NCI-H2171 treated with DMSO at 0.1 percent for 48 hours (cell line): Measurements from ENCODE around the gene TSPAN15.
"Not testable (repeated sequence)": the region's sequence is repeated elsewhere in the genome, so short reads cannot be mapped to it uniquely, and the experiment has no call there.

Experiments used
- DNase-seq: peaks from one replicate; lab custom pipeline; 2025; lab: John Stamatoyannopoulos, UW

The TSPAN15 gene

GRCh38 chr10:69446650-69447151 lies 4.6 kb upstream of the TSPAN15 start:
- DNase-seq: no peak

DNA sequence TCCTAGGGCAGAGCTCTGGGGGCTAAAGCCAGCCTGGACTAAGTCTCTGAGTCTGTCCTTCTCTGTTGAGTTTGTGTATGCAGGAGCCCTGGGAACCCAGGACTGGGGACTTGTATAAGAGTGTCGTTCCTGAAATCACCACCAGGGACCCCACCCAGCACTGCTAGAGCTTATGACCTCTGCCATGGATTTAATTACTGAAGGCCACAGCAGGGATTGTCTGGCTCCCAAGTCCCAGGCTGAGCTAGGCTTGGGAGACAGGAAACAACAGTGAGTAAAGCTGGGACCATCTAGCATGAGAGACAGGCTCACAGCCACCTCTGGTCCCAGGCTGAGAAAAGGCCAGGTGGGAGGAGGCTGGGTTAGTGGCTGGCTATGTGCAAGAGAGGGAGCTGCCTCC lies 1.4 kb upstream of the TSPAN15 start:
- no peak for DNase-seq

DNA sequence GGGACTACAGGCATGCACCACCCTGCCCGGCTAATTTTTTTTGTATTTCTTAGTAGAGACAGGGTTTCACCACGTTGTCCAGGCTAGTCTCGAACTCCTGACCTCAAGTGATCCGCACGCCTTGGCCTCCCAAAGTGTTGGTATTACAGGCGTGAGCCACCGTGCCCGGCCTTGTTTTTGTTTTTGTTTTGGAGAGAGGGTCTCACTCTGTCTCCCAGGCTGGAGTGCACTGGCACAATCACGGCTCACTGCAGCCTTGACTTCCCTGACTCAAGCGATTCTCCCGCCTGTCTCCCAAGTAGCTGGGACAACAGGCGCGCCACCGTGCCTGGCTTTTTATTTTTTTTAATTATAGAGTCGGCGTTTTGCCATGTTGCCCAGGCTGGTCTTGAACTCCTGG lies 870 bp upstream of the TSPAN15 start:
- DNase-seq: not testable (repeated sequence)

GRCh38 chr10:69451784-69452251 lies 553 bp downstream of the TSPAN15 start:
- DNase-seq: peak; percentile 3

- no peak for DNase-seq
Measured at GRCh38 chr10:69452676-69453415, 1.6 kb downstream of the TSPAN15 start.

DNA sequence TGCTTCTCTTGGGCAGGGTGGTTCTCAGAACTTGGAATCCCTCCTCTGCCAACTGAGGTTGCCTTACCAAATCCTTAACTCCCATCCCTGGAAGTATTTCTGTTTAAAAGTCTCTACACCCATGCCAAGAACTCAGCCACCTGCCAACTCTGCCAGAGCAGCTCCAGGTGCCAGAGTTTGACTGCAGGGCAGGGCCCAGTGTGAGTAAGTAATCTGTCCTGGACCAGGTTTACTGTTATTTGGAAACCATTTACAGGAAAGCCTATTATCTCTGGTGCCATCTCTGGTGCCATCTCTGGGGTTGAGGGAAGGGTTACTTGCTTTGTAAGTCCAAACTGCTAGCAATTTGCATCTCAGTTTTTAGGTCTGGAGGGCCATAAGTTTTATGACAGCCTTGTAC lies 2.5 kb downstream of the TSPAN15 start:
- no peak for DNase-seq

DNA sequence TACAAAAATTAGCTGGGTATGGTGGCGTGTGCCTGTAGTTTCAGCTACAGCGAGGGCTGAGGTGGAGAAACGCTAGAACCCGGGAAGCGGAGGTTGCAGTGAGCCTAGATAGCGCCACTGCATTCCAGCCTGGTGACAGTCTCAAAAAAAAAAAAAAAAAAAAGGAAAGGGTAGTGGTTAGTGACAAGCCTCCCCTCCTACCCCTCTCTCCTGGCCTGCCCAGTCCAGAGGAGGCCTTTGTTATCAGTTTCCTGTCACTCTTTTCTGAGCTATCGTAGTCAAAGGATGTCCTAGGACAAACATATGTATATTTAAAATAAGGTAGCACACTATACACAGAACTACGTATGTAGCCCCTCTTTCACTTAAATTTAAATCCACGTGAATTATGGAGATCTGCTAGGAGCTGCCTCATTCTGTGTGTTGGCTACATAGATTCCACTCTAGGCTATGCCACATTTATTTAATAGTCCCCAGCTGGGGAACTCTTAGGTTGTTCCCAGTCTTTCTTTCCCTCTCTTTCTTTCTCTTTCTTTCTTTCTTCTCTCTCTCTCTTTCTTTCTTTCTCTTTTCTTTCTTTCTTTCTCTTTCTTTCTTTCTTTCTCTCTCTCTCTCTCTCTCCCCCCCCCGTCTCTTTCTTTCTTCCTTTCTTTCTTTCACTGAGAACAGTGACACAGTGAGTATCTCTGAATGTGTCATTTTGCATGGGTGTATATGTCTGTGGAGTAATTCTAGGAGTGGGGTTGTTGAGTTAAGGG lies 3.9 kb downstream of the TSPAN15 start:
- DNase-seq: no peak

DNA sequence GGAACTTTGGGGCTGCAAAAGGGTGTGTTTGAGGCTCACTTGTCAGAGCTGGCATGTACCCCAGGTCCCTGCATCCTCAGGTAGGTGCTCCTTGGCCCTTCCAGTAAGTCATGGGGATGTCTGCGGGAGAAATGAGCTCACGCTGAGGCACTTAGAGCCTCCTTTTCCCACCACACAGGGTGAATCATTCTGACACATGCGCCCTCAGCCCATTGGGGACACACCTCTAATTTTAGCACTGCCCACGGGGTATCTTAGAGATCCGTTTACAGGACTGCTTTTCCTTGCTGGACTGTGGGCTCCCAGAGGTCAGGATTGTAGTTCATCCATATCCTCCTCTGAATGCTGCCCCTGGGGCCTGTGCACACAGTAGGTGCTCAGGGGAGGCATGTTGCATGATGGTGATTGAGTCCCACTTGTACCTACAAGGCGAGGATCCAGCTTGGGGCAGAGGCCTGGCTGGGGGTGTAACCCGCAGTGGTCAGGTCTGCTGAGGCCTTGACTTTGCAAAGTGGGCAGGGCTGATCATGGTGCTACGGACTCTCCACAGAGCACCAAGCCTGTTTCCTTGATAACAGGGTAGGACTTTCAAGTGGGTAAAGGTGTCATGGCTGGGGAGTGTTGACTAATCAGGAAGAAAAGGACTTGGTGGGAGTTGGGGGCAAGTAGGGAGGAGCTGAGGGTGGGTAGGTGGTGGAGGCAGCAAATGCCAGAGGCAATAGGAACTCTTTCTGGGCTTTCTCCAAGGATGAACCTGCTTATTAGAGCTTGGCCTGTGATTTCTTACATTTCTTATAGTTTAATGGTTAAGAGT lies 5.8 kb downstream of the TSPAN15 start:
- DNase-seq: no peak

GRCh38 chr10:69457771-69458237 lies 6.5 kb downstream of the TSPAN15 start:
- no peak for DNase-seq

- DNase-seq: no peak
Measured at GRCh38 chr10:69458430-69459100, 7.3 kb downstream of the TSPAN15 start.

- no peak for DNase-seq
Measured at GRCh38 chr10:69459101-69459790, 8.0 kb downstream of the TSPAN15 start.

GRCh38 chr10:69459893-69460575 lies 8.8 kb downstream of the TSPAN15 start:
- DNase-seq: no peak

DNA sequence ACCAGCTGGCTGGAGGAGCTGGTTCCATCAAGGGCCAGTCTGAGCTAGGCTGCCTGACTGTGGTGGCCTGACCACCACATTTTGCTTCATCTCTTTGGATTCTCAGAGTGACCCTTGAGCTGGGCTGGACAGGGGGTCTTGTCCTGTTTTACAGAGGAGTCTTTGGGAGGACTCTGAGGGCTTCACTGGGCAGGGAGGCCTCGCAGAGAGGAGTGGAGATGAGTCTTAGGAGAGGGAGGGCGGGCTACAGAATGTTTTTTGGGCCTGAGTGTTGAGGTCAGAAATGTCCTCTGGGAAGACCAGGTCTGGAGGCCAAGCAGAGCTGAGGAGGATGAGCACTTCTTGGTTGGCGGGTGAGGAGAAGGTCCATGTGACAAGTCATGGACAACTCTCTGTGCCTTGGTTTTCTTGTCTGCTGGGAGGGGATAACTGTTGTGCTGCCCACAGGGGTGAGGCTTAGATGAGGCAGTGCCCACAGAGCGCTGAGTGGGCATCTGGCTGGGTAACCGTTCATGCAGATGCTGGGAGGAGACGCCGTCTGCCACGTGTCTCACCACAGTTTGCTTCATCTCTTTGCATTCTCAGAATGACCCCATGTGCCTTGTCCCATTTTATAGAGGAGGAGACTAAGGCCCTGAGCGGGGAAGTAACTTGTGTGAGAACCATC lies 9.4 kb downstream of the TSPAN15 start:
- no peak for DNase-seq

DNA sequence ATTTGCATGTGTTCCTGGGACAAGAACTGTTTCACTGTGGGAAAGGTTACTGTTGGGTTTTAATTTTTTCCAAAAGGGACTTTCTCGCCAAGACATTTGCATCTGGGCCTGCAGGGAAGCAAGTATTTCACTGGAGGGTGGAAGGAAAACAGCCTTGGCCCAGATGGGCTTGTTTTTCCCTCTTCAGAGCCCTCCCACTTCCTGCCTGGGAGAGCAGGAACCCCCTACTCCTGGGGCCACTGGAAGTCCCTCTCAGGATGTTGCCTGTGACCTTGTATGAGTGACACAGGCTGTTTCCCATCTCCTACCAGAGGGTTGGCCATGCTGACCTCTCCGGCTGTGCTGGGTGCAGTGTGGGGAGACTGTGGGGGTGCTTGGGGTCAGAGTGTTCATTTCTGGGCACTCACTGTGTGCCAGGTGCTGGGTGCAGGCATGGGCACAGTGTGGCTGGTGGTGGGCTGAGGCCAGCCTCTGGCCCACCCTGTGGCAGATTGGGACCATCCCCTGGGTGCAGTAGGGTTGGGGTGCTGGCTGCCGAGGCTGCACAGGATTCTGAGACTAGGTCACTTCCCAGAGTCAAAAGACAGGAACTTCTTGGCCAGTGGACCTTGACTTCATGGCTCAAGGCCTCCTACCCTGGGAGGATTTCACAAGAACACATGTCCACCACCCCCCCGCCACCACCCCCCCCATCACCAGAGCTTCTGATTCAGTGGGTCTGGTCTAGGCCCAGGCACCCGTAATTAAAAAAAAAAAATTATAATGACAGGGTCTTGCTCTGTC lies 10.2 kb downstream of the TSPAN15 start:
- no peak for DNase-seq

GRCh38 chr10:69463886-69464285 lies 12.6 kb downstream of the TSPAN15 start:
- DNase-seq: no peak

DNA sequence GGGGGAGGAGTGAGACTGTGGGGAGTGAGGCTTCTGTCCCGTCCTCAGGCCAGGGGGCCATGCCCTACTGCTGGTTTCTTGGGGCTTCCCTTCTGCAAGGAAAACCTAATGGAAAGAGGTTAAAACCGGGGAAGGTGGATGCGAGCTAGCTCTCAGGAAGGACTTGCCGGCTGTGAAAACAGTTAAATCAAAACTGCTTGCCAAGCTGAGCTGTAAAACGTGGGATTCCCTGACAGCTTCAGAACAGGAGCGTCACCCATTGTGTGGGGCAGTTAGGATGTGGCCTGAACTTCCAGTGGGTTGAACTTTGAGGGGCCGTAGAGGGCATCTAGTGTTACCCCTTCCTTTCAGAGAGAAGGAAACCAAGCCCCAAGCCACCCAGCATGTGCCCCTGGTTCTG lies 13.1 kb downstream of the TSPAN15 start:
- no peak for DNase-seq

GRCh38 chr10:69464801-69465401 lies 13.6 kb downstream of the TSPAN15 start:
- no peak for DNase-seq

- no peak for DNase-seq
Measured at GRCh38 chr10:69465457-69466157, 14.3 kb downstream of the TSPAN15 start.
